NCI-H446 (cell line): ENCODE data around the gene MEGF11.

Experiments used
- DNase-seq, 2 experiments: peaks; one replicate each; lab custom pipeline; 2025; lab: John Stamatoyannopoulos, UW

MEGF11 gene

DNA sequence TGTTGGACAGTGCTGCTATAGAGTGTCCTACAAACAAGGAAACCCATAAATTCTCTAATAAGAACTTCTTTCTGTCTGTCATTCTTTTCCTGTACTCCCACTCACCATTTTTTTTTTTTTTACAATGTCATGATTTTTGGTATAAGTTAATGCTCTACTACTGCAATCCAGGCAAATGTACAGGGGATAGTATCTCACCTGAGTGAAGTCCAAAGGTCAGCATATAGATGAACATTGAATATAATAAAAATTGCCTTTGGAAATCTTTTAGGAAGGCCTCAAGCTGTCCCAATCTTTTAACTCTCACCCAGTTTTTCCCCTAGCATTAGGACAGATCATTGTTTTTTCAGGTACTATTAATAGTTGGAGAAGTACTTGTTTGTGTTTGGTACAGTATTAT, 405.6 kb downstream of the MEGF11 start:
- no peak for DNase-seq

DNA sequence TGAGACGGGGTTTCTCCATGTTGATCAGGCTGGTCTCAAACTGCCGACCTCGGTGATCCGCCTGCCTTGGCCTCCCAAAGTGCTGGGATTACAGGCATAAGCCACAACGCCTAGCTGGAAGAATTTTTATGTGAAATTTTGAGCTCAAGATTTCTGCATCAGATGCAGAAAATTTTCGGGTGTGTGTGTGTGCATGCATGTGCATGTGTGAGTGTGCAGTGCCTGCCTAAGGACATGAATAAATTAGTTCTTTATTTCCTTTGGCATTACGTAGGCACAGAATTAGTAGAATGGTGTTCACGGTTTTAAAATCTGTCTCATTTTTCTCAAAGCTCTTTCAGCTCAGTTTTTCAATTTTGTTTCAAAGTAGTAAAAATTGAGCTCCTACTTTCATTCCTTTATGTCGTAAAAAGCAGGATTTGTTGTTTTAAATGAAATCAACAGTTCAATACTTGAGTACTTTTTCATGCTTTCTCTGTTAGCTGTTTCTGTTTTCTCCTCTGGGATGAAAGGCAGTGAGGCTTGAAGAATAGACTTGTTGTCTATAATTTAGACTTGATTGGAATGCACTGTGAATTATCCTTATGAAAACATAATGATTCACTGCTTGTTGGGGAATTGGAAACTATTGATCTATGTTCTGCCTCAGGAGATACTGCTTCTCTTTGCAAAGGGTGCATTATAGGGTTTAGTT, 407.6 kb downstream of the MEGF11 start:
- no peak for DNase-seq
